ENCODE measurements around the gene SLIT3. TPM values are rescaled to one million over a fixed set of nuclear protein-coding genes. Genes with fewer than 3 reads are reported as not detected.

The SLIT3 gene
- total and polyA plus RNA-seq, 4 donors: 4.6 to 48.5 (median 19.8) TPM

DNA sequence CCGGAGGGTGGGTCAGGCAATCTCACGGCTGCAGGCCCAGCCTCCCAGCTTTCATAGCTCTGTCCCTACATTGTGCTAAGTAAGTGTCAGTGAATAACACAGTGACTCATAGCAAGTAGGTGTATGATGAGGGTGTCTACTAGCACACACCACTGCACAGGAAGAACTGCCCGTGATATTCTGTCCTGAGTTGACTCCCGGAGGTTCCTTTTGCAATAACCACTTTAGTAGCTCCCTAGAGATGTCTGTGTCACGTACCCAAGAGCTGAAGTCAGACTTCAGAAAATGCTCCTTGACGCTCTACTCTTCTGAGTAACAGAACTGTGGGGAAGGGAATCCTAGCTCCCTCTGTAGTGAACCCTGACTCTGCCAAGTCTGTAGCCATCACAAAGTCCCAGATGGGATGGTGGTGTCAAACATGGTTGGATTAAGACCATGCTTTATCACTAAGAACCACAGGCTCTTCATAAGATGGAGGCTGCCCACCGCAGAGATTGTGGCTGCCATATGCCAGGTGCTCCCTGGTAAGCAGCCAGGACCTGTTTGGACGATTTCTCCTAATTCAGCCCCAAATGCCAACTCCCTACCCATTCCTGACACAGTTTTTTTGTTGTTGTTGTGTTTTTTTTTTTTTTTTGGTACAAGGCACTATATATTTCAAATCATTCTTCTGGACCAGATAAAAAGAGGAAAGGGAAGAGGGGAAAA is 369.1 kb downstream of the SLIT3 start:
- Histone ChIP-seq H3K27ac (ENCODE audit: low read depth in 1 of 2, low read length in 1 of 2) (no peak overlapping the region), H3K36me3 (ENCODE audit: control insufficient read depth in 4 of 4, insufficient read depth in 4 of 4, low read length in 4 of 4) (no peaks in the 10 kb centered on the region), H3K27me3 (ENCODE audit: control insufficient read depth in 3 of 3, insufficient read depth in 3 of 3, low read length in 2 of 3) (peaks cover 0 to 7% (median 0%) of the 10 kb centered on the region in 3 donors), H3K4me3 (no peak overlapping the region), H3K4me1 (ENCODE audit: control insufficient read depth in 5 of 5, insufficient read depth in 5 of 5, low read length in 5 of 5) (peaks cover 0 to 2% (median 0%) of the 10 kb centered on the region in 5 donors), H3K9me3 (ENCODE audit: control insufficient read depth in 4 of 4, insufficient read depth in 3 of 4, low read length in 3 of 4) (no peaks in the 10 kb centered on the region), H3K9ac (ENCODE audit: insufficient read depth in 1 of 2, low read length in 2 of 2) (no peak overlapping the region)
- no peak for ATAC-seq (ENCODE audit: insufficient read depth, low FRiP score)
- 78 to 82% methylated on average over 8 of the region's 8 CpGs for WGBS, 2 donors
- DNase-seq: no peak
- TF ChIP-seq, protein P1, sequence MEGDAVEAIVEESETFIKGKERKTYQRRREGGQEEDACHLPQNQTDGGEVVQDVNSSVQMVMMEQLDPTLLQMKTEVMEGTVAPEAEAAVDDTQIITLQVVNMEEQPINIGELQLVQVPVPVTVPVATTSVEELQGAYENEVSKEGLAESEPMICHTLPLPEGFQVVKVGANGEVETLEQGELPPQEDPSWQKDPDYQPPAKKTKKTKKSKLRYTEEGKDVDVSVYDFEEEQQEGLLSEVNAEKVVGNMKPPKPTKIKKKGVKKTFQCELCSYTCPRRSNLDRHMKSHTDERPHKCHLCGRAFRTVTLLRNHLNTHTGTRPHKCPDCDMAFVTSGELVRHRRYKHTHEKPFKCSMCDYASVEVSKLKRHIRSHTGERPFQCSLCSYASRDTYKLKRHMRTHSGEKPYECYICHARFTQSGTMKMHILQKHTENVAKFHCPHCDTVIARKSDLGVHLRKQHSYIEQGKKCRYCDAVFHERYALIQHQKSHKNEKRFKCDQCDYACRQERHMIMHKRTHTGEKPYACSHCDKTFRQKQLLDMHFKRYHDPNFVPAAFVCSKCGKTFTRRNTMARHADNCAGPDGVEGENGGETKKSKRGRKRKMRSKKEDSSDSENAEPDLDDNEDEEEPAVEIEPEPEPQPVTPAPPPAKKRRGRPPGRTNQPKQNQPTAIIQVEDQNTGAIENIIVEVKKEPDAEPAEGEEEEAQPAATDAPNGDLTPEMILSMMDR (IDR thresholded peaks at IDR 0.05; ENCODE audit: control extremely low read depth, extremely low read depth): no peak

DNA sequence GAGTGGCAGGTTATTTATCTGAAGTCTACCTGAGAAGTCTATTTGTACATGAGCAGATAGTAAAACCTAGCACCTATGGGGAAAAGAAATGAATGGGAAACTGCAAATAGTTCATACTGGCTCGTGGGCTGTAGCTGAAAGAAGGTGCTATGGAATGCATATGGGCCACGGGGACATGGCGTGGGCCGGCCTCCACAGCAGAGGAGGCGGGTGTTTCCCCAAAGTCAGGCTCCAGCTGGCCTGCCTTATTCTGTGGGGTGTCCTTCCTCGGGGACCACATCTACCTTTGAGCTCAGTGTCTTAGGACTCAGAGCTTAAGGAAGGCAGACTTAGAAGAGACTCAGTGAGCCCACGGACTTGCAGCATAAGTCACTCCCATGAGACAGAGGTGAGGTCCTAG is 371.3 kb downstream of the SLIT3 start:
- TF ChIP-seq, protein P1 (IDR thresholded peaks at IDR 0.05; ENCODE audit: control extremely low read depth, extremely low read depth): no peak
- DNase-seq (no peak), ATAC-seq (ENCODE audit: insufficient read depth, low FRiP score) (no peak)
- no peak overlapping the region for H3K27ac ChIP-seq (ENCODE audit: low read depth in 1 of 2, low read length in 1 of 2)
- no peaks in the 10 kb centered on the region for H3K36me3 ChIP-seq (ENCODE audit: control insufficient read depth in 4 of 4, insufficient read depth in 4 of 4, low read length in 4 of 4)
- no peaks in the 10 kb centered on the region for H3K9me3 ChIP-seq (ENCODE audit: control insufficient read depth in 4 of 4, insufficient read depth in 3 of 4, low read length in 3 of 4)
- no peak overlapping the region for H3K4me3 ChIP-seq
- 79 to 88% methylated on average over 7 of the region's 7 CpGs for WGBS, 2 donors
- H3K27me3 ChIP-seq (ENCODE audit: control insufficient read depth in 3 of 3, insufficient read depth in 3 of 3, low read length in 2 of 3): peaks cover 0 to 10% (median 0%) of the 10 kb centered on the region in 3 donors
- H3K4me1 ChIP-seq (ENCODE audit: control insufficient read depth in 5 of 5, insufficient read depth in 5 of 5, low read length in 5 of 5): peaks cover 0 to 2% (median 0%) of the 10 kb centered on the region in 5 donors
- no peak overlapping the region for H3K9ac ChIP-seq (ENCODE audit: insufficient read depth in 1 of 2, low read length in 2 of 2)

DNA sequence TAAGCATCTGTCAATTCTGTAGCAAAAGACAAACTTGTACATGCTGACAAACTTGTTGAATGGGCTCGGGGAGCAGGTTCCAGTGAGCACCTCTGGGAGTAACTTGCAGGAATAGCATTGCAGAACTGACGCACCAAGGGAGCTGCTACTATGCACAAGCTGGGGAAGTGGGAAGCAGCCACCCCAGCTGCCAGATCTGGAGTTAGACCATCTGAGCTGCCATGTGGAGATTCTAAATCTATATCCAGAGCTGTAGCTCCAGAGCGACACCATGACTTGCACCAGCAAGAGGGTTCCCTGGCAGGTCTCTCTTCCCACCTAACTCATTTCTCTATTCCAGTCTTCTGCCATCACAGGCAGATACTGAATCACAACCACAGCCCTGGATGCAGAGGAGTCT is 375.8 kb downstream of the SLIT3 start:
- Histone ChIP-seq H3K4me3 (no peak overlapping the region), H3K9ac (ENCODE audit: insufficient read depth in 1 of 2, low read length in 2 of 2) (no peak overlapping the region), H3K27me3 (ENCODE audit: control insufficient read depth in 3 of 3, insufficient read depth in 3 of 3, low read length in 2 of 3) (peaks cover 0 to 24% (median 3%) of the 10 kb centered on the region in 3 donors), H3K36me3 (ENCODE audit: control insufficient read depth in 4 of 4, insufficient read depth in 4 of 4, low read length in 4 of 4) (no peaks in the 10 kb centered on the region), H3K4me1 (ENCODE audit: control insufficient read depth in 5 of 5, insufficient read depth in 5 of 5, low read length in 5 of 5) (peaks cover 0 to 5% (median 0%) of the 10 kb centered on the region in 5 donors), H3K27ac (ENCODE audit: low read depth in 1 of 2, low read length in 1 of 2) (no peak overlapping the region), H3K9me3 (ENCODE audit: control insufficient read depth in 4 of 4, insufficient read depth in 3 of 4, low read length in 3 of 4) (no peaks in the 10 kb centered on the region)
- ATAC-seq (ENCODE audit: insufficient read depth, low FRiP score): no peak
- DNase-seq: no peak
- TF ChIP-seq, protein P1 (IDR thresholded peaks at IDR 0.05; ENCODE audit: control extremely low read depth, extremely low read depth): no peak
- 76 to 91% methylated on average over 3 of the region's 3 CpGs for WGBS, 2 donors
